NCI-H526 (cell line): ENCODE data around the gene SPEM1.

ENCODE experiments used
- DNase-seq, 2 experiments: peaks; one replicate each; lab custom pipeline; 2025; lab: John Stamatoyannopoulos, UW

Gene SPEM1

GRCh38 chr17:7421186-7421585 lies 1.1 kb downstream of the SPEM1 start:
- DNase-seq, result no peak

GRCh38 chr17:7423679-7424078 lies 3.6 kb downstream of the SPEM1 start:
- no peak for DNase-seq

- no peak for DNase-seq
Observed at GRCh38 chr17:7425316-7425715, 5.2 kb downstream of the SPEM1 start, which contains the start of gene SPEM2. SPEM2 (plus strand) TSS chr17:7425616; CDS start chr17:7425689, 73 bp downstream.

GRCh38 chr17:7425756-7426155 lies 5.6 kb downstream of the SPEM1 start:
- no peak for DNase-seq

GRCh38 chr17:7426203-7426863 lies 6.2 kb downstream of the SPEM1 start:
- no peak for DNase-seq

- DNase-seq, result no peak
Observed at GRCh38 chr17:7426896-7427489, 6.9 kb downstream of the SPEM1 start.

- DNase-seq, result no peak
Observed at GRCh38 chr17:7427549-7427948, 7.4 kb downstream of the SPEM1 start.

GRCh38 chr17:7428557-7428956 lies 8.4 kb downstream of the SPEM1 start, which contains the start of gene SPEM3:
SPEM3 (plus strand) TSS chr17:7428857; CDS start chr17:7428903, 46 bp downstream.
- no peak for DNase-seq

- no peak for DNase-seq
Observed at GRCh38 chr17:7429722-7430121, 9.6 kb downstream of the SPEM1 start.

GRCh38 chr17:7431231-7431630 lies 11.1 kb downstream of the SPEM1 start:
- DNase-seq, result no peak

- DNase-seq, result no peak
Observed at GRCh38 chr17:7432296-7432695, 12.2 kb downstream of the SPEM1 start.

- peak in 1 of 2 experiments; percentile 58 for DNase-seq
Observed at GRCh38 chr17:7435676-7436555, 15.8 kb downstream of the SPEM1 start.

GRCh38 chr17:7436556-7437368 lies 16.6 kb downstream of the SPEM1 start:
- DNase-seq, result peak in 1 of 2 experiments; percentile 89

GRCh38 chr17:7437369-7437863 lies 17.3 kb downstream of the SPEM1 start:
- DNase-seq, result no peak

GRCh38 chr17:7437950-7438614 lies 18.0 kb downstream of the SPEM1 start:
- DNase-seq, result peak in 1 of 2 experiments; percentile 51

- DNase-seq, result no peak
Observed at GRCh38 chr17:7438656-7439460, 18.7 kb downstream of the SPEM1 start.

GRCh38 chr17:7439462-7440112 lies 19.5 kb downstream of the SPEM1 start, which contains the start of gene FGF11:
FGF11 (plus strand) TSS chr17:7439512; CDS start chr17:7439621, 109 bp downstream.
- no peak for DNase-seq

- peak in 1 of 2 experiments; percentile 63 for DNase-seq
Observed at GRCh38 chr17:7440113-7440833, 20.1 kb downstream of the SPEM1 start.

- peak; percentile 42 to 59 for DNase-seq
Observed at GRCh38 chr17:7440834-7441195, 20.7 kb downstream of the SPEM1 start.
